Retina (tissue), 1 donor: ENCODE measurements around the gene PIAS2.
A peak's percentile ranks its signal among the peaks of the same experiment; 100 is the strongest.
"Not testable (repeated sequence)": the region's sequence is repeated elsewhere in the genome, so short reads cannot be mapped to it uniquely, and the experiment has no call there.

ENCODE experiments used
- DNase-seq: peaks from one replicate; pipeline ENCODE4 v3.0.0-alpha.2; 2016

The PIAS2 gene

GRCh38 chr18:46917108-46917802 lies at the start of gene PIAS2, which contains the start of gene KATNAL2:
Gene PIAS2 (minus strand): TSS chr18:46917507. CDS start chr18:46917345, 162 bp downstream.
Gene KATNAL2 (plus strand): TSS chr18:46917602. CDS start chr18:46946873, 29,271 bp downstream.
- DNase-seq = peak; percentile 89

- not testable (repeated sequence) for DNase-seq
Observed at GRCh38 chr18:46966266-46966665, 49.0 kb upstream of the PIAS2 start.

DNA sequence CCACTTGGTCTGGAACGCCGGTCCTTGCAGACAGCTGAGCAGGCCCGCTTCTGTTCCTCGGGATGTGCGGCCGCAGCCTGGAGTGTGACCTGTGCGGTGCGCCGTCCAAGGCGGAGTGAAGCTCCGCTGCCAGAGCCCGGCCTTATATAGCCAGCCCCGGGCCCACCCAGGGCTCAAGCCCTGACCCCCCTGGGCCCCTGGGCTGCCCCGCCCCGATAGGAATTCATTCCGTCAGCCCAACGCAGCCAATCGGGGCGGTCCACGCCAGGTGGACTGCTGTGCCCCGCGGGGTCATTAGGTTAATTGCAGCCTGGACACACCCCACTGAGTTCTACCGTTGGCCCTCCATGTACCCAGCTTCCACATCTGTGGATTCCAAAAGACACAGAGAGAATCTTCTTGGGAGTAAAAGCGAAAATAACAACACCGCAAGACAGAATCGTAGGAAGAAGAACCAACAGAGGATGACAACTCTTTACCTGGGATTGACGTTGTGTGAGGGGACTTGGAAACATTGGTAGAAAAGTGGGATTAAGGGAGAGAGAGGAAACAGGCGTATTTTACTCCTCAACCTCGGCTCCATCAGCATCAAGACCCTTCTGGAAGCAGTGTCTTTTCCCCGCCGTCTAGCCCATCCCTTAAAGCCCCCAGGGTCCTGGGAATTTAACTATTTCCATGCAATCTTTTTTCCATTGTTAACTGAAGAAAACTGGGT lies 47.4 kb upstream of the PIAS2 start:
- not testable (repeated sequence) for DNase-seq

DNA sequence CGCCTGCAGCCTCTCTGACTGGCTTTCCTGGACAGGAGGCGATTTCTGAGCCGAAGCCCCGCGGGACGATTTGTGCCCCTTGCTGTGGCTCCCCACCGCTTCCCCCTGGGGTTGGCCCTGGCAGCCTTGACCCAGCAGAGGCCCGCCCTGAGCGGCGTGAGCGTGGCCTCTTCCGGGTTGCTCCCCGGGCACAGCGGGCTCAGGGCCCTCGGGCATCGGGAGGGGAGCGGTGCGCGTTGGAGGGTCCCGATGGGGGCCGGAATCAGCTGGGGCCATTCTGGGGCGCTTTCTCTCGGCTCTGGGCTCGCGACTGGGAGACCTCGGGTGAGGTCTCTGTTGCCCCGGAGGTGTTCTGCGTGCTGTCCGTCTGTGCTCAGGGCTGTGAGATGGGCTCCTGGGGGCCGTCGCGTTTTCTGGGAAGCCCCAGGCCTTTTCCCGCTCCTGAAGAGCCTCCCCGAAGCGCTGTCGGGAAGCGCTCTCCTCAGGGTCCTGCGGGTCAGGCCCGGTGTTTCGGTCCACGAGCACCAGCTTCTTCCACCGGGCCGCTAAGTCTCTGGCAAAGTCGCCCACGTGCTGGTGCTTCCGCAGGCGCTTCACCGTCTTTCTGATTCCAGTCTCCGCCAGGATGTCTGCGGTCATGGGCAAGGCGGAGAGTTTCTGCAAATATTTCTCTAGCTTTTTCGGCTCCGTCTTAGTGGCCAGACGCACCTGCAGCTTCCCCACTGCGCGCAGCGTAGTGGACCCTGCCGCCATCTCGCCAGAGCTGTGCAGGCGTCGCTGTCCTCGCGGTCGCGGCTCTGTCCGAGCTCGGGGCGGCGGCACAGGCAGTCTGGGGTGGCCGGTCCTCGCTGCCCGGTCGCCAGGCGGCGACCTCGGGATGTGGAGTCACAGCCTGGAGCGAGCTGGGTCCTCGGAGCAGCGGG lies 46.6 kb upstream of the PIAS2 start:
- DNase-seq = not testable (repeated sequence)

DNA sequence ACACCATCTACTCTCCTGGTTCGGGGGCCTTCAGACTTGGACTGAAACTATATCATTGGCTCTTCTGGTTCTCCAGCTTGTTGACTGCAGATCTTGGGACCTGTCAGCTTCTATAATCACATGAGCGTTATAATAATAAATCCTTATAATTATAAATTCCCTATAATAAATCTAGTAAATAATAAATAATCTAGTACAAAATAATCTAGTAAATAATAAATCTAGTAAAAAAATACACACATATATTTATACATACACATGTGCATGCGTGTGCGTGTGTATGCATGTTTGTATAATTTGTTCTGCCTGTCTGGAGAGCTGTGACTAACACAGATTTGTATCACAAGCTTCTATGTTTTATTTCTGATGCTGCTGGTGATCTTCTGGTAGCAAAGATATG lies 40.9 kb upstream of the PIAS2 start:
- DNase-seq = no peak

GRCh38 chr18:46953195-46953594 lies 35.9 kb upstream of the PIAS2 start:
- DNase-seq = no peak

DNA sequence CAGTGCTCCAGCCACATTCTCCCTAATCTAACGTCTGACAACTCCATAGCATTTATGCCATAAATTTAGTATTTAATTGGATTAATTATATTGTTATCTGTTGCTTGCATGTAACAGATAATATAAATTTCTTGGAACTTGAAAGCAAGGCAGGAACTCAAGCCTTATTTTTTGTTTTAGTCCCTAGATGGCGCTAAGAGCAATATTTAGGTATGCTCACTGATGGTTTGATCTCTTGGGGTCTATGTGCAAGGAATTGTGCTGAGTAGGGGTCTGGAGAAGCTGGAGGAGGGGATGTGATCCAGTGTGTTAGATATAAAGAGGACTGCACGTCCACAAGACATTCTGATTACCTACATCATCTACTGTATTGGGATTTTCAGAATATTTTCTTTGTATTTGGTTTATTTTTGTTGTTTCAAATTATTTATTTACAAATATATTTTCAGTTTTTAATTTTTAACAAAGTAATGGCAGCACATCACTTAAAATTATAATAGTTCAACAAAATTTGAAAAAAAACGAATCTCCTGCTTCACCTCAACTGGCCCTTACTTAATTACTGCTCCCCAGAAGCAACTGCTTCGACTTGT lies 32.9 kb upstream of the PIAS2 start:
- no peak for DNase-seq

- peak; percentile 95 for DNase-seq
Observed at GRCh38 chr18:46946656-46947282, 29.5 kb upstream of the PIAS2 start.

- no peak for DNase-seq
Observed at GRCh38 chr18:46942646-46943045, 25.3 kb upstream of the PIAS2 start.

DNA sequence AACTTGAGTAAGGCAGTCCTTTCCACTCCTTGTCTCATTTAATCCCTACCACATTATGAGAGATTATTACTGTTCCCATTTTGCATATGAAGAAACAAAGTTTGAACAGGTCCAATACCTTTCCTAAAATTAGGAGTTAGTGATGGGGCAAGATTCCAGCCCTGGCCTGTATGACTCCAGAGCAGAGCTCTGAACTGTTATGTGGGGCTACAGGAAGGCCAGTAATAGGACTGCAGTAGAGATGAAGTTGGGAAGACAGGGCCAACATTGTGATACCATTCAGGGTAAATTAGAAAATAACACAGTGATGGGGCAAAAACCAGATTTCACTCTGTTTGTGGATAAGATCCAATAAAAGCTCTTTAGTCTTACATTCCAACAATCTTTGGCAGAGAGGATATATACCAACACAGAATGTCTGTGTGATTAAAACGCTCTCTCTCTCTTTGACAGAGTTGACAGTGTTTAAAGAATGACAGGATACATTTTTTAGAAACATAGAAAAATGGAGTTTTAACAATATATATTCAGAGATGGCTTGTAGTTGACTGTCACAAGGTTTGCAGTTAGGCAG lies 22.8 kb upstream of the PIAS2 start:
- DNase-seq = no peak

GRCh38 chr18:46939337-46939963 lies 22.1 kb upstream of the PIAS2 start:
- no peak for DNase-seq

DNA sequence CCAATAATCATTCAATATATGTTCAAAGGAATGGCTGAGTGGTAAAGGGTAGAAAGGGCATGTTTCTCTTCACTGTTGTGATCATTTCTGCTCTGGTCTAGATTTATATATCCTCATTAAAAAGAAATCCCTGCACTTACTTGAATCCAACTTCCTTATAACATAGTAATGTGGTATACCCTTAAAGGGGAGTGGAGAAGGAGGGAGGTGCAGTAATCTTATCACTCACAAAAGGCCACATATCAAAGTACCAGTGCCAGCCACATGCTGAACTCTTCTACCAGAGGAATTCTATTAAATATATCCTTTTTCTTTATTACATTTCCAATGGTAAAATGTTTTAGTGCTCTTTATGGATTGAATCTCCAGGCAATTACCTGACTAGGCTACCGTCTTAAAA lies 3.3 kb upstream of the PIAS2 start:
- no peak for DNase-seq

GRCh38 chr18:46920067-46920466 lies 2.8 kb upstream of the PIAS2 start:
- no peak for DNase-seq

DNA sequence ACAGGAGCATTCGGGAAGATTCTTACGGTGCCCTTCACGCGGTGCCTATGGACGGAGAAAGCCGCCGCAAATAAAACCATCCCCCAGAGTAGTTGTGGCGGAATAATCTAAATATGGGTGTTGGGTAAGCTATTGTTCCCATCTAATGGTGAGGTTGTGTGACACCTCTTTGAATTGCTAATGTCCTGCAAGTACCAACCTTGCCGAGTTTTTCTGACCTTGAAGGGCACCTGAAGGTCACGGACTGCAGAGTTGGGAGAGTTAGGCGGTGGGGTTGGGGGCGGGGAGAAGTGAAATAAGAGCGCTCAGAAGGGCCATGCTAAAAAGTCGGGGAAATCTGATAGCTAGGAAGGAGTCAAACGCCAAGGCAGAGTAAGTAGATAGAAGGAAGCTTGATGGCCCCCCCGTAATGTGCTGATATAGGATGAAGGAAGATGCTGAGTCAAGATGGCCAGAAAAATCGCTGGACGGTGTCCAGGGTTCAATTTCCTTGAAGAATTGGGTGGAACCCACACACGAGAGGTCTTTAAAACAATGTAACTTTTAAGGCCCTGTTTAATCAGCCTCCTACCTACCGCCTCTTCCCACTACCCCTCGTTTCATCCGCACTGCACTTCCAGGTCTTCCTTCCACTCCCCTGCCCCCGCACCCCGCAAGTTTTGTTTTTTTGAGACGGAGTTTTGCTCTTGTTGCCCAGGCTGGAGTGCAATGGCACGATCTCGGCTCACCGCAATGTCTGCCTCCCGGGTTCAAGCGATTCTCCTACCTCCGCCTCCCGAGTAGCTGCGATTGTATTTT lies 695 bp upstream of the PIAS2 start:
- DNase-seq = peak; percentile 73

DNA sequence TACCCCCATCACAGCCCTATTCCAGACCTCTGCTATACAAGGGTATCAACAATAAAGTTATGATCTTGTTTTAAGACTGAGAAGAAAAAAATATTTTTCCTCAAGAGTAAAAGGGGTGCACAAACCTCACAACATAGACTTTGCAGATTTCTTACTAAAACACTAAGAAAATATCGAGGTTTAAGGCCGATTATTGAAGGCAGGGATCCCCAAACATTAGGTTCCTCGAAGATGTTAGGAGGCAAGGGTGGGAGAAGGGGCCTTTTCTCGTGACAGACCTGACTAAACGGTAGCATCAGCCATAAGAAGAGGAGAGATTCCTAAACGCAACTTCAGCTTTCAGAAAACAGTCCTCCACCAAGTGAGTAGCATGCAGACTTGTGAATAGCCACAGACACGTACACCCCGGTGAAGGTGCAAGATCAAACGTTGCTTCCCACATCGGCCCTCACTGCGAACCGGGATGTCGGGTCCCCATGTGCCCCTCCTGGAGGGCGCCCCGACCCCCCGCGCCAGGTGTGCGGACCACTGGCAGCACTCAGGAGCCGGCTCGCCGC lies 678 bp downstream of the PIAS2 start:
- DNase-seq = peak; percentile 68

GRCh38 chr18:46915800-46916550 lies 1.3 kb downstream of the PIAS2 start:
- no peak for DNase-seq

- no peak for DNase-seq
Observed at GRCh38 chr18:46910856-46911255, 6.5 kb downstream of the PIAS2 start.

DNA sequence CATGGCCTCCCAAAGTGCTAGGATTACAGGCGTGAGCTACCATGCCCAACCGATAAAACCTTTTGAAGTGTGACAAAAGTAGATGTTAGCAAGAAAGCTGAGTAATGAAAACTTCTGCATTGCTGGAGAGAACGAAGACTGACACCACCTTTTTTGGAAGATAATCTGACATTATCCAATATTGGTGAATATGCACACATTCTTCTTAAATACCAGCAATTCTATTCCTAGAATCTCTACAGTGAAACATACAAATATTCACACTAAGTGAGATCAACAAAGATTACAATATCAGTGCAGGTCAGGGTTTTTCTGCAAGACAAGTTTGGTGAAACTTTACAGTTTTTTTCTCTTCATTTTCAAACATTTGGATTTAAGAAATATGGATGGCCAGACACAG lies 7.8 kb downstream of the PIAS2 start:
- DNase-seq = no peak

- no peak for DNase-seq
Observed at GRCh38 chr18:46903406-46903805, 13.9 kb downstream of the PIAS2 start.
